CD4-positive, alpha-beta T cell treated with Interleukin-4 for 4 hours (primary cell): Measurements from ENCODE around the gene APBB2.

Experiments
- DNase-seq: peaks from one replicate; pipeline ENCODE4 v3.0.0-alpha.2; 2020

Gene APBB2

DNA sequence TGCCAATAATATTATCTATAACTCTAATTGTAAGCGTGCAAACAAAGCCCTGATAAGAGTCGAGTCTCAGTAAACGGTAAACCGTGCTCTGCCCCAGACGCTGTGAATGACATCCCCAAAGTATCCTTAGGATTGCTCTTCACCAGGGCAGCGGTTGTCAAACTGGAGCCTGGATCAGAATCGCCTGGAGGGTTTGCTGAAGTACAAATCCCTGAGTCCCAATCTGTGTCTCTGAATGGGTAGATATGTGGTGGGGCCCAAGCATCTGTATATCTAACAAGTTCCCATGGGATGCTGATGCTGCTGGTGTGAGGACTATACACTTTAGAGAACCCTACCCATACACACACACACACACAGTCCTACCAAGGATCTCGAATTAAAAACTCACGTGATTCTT lies 813 bp upstream of the APBB2 start:
- no peak for DNase-seq

DNA sequence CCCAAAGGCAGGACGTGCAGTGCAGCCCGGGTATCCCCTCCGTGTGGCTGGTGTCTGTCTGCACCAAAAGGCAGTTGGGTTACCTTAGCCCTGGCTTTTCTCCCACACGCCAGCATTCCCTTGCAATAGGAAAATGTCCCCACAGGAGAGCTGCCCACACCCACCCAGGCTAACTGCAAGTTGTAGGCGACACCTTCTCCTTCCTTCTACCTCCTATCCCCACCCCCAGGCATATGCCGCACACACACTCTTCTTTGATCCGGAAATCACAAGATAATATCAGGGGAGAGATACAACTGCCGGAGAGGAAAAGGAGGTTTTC lies 444 bp upstream of the APBB2 start:
- no peak for DNase-seq

DNA sequence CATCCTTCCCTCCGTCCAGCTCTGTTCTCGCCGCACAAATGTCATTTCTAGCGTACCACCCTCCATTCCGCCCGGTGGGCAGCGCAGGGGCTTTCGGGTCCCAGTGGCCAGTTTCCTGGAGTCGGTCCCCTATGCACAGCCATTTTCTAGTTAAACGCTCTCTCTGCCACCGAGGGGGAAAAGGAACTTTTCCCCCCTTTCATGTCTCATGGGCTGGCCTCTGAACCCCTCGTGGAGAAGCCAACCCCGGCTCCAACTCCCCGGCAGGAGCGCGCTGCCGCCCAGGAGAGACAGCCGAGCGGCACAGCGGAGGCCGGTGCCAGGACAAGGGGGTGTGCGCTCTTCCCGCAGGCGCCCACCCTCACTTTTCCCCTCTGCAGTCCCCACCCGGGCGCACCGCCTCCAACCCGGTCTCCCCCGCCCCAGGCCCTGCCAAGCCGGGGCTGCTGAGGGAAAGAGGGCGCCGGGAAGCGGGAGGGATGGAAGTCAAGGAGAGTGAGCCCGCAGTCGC lies 662 bp downstream of the APBB2 start:
- no peak for DNase-seq

- DNase-seq: no peak
Measured at GRCh38 chr4:41212616-41213203, 1.6 kb downstream of the APBB2 start.

DNA sequence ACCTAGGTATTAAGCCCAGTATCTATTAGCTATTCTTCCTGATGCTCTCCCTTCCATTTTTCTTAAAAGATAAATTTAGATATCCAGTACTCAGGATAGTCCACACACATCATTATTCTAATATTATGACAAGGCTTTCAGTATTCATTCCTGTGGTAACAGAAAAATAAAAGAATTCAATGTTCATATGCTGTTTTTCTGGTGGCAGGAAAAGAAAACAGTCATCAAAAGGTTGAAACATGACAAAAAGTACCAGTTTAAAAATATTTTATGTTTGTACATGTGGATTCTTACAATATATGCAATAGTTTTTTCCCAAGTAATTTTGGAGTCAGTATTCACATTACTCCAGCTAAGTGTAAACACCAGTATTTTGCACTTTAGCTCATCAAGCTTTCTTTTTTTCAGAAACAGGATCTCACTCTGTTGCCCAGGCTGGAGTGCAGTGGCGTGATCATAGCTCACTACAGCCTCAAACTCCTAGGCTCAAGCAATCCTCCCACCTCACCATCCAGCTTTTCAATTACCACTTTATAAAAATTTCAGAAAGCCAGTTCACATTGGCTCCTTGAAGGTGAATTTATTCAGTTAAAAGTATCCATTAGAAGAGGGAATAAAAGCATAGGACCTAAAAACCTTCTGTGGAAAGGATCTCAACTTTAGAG lies 2.3 kb downstream of the APBB2 start:
- DNase-seq: no peak

- no peak for DNase-seq
Measured at GRCh38 chr4:41209901-41210300, 4.4 kb downstream of the APBB2 start.

GRCh38 chr4:41209187-41209586 lies 5.2 kb downstream of the APBB2 start:
- no peak for DNase-seq

- DNase-seq: no peak
Measured at GRCh38 chr4:41207291-41207831, 7.0 kb downstream of the APBB2 start.

DNA sequence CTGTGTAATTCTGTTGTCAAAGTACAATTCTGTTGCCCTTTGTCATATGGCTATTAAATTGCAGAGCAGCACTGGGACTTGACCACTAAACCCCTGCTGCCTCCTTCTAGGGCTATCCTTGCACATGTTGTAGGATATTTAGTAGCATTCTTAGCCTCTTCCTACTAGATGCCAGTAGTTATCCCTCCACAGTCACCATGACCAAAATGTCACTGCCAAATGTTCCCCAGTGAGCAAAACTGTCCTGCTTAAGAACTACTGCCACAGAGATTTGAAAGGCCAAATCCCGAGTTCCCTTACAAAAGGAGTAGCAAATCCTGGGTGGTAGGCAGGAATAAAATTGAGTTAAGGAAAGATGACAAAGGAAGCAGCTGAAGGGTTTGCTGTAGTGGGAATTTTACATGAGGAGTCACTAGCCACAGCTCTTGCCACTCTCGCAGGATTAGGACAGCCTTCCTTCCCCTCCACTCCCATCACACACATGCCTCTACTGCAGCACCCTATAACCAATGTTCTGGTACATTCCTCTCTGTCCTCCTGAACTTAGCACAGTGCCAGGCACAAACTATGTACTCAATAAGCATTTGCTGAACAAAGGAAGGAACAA lies 8.4 kb downstream of the APBB2 start:
- no peak for DNase-seq

GRCh38 chr4:41205130-41205529 lies 9.2 kb downstream of the APBB2 start:
- DNase-seq: no peak

GRCh38 chr4:41204400-41204978 lies 9.9 kb downstream of the APBB2 start:
- no peak for DNase-seq

- no peak for DNase-seq
Measured at GRCh38 chr4:41203841-41204240, 10.5 kb downstream of the APBB2 start.

- no peak for DNase-seq
Measured at GRCh38 chr4:41202820-41203568, 11.3 kb downstream of the APBB2 start.

GRCh38 chr4:41202356-41202755 lies 12.0 kb downstream of the APBB2 start:
- no peak for DNase-seq

DNA sequence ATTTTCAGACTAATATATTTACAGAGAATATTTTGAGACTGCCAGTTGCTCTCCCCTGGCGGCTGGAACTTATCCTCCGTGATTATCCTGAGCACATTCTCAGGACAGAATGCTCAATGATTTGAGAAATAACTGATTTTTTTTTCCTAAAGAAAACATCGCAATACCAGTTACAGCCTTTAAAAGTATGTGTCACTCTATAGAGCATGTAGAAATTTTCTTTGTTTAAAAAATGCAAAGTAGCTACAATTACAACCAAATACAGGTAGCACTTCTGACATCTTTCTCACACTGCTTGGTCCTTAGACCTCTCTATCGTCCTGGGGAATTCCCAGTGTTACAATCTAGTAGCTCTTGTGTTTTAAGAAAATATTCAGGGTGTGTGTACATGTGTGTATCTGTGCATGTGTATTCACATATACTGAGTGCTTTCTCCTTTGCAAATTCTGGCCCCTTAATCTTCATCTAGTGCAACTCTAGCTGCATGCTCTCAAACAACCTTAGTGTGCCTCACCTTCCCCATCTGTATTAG lies 13.8 kb downstream of the APBB2 start:
- no peak for DNase-seq

GRCh38 chr4:41199788-41200187 lies 14.6 kb downstream of the APBB2 start:
- no peak for DNase-seq

GRCh38 chr4:41197996-41198395 lies 16.3 kb downstream of the APBB2 start:
- DNase-seq: no peak

DNA sequence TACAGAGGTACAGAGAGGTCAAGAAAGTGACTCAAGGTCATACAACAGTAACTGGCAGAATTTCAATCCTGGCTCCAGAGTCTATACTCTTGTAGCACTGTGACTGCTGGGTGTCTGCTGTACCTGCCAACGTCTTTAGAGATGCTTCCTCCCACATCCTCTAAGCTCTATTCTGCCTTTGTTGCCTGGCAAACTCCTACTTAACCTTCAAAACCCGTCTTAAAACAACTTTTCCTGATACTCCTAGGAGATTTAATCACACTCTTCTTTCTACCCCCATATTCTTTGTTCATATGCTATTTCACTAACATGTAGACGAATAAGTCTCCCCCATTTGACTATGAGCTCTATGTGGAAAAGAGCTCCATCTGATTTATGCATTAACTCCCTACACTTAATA lies 16.8 kb downstream of the APBB2 start:
- DNase-seq: no peak

- no peak for DNase-seq
Measured at GRCh38 chr4:41196633-41197332, 17.6 kb downstream of the APBB2 start.

GRCh38 chr4:41192136-41192535 lies 22.2 kb downstream of the APBB2 start:
- no peak for DNase-seq

GRCh38 chr4:41189666-41190065 lies 24.7 kb downstream of the APBB2 start:
- no peak for DNase-seq

GRCh38 chr4:41189076-41189475 lies 25.3 kb downstream of the APBB2 start:
- no peak for DNase-seq
